GM12874 (cell line): ENCODE results near the gene TNNT3.

Source experiments
- CTCF ChIP-seq: IDR thresholded peaks from 2 replicates; pipeline ENCODE4 v1.5.1; 2011; ENCODE audit warnings: low read depth, mild to moderate bottlenecking, control low read depth, low read length, moderate library complexity; ENCODE audit not compliant: insufficient read depth

TNNT3 gene

GRCh38 chr11:1921574-1922141 lies 2.2 kb downstream of the TNNT3 start:
- no peak for TF ChIP-seq CTCF

- TF ChIP-seq CTCF = no peak
Measured at GRCh38 chr11:1922481-1923081, 3.1 kb downstream of the TNNT3 start.

- no peak for TF ChIP-seq CTCF
Measured at GRCh38 chr11:1923201-1923956, 3.9 kb downstream of the TNNT3 start.

GRCh38 chr11:1924181-1924580 lies 4.7 kb downstream of the TNNT3 start:
- TF ChIP-seq CTCF = no peak

GRCh38 chr11:1924646-1925372 lies 5.3 kb downstream of the TNNT3 start:
- no peak for TF ChIP-seq CTCF

- no peak for TF ChIP-seq CTCF
Measured at GRCh38 chr11:1925373-1926155, 6.1 kb downstream of the TNNT3 start.
